NCI-H510A treated with DMSO at 0.1 percent for 48 hours (cell line): ENCODE measurements around the gene TPO.
"Not testable (repeated sequence)": the region's sequence is repeated elsewhere in the genome, so short reads cannot be mapped to it uniquely, and the experiment has no call there.

ENCODE experiments used
- DNase-seq: peaks from one replicate; lab custom pipeline; 2025; lab: John Stamatoyannopoulos, UW

The TPO gene

DNA sequence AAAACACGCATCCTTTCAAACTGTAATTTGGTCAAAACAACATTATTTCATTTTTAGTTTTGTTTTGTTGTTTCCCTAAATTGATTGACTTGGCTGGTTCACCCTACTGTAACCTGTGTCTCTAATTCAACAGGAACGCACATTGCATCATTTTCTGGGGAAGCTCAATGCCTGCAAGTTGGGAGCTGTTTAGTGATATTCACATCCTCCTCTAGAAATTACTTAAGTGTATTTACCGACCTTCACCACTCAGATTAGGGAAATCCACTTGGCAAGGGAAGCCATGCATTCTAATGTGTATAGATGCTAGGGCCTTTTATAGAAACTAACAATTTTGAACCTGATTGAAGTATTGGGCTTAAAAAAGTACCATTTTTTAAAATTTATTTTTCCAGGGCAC lies 7.3 kb upstream of the TPO start:
- no peak for DNase-seq

DNA sequence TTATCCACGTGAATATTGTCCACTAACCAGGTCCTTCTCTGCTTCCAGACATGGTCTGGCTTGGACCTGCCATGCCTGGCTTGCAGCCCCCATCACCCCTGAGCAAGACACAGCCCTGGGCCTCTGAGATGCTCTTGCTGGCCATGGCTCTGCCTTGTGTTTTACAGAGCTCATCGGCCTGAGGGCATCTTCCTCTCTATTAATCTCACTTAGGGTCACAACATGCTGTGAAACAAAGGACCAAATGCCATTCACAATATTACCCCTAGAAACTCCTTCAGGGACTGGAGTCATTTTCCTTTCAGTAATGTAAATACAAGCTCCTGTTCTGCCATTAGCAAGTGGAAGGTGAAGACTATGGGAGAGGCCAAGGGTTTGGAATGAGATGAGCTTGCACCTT lies 6.8 kb upstream of the TPO start:
- DNase-seq: no peak

- DNase-seq: no peak
Measured at GRCh38 chr2:1407950-1408675, 5.2 kb upstream of the TPO start.

GRCh38 chr2:1414121-1414520 lies 858 bp downstream of the TPO start:
- no peak for DNase-seq

GRCh38 chr2:1414901-1415300 lies 1.6 kb downstream of the TPO start:
- DNase-seq: not testable (repeated sequence)

DNA sequence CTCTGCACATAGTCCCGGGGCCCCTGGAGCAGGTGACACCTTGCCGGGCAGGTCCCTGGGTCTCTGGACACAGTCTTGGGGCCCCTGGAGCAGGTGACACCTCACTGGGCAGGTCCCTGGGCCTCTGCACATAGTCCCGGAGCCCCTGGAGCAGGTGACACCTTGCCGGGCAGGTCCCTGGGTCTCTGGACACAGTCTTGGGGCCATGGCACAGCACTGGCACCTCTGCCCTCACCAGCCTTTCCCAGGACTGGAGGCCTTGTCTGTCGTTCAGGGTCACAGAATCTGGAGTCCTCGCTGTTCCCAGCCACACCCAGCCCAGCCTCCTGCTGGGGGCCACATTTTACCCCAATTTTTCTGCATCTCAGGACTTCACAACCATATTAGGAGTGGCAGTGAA lies 2.2 kb downstream of the TPO start:
- no peak for DNase-seq

DNA sequence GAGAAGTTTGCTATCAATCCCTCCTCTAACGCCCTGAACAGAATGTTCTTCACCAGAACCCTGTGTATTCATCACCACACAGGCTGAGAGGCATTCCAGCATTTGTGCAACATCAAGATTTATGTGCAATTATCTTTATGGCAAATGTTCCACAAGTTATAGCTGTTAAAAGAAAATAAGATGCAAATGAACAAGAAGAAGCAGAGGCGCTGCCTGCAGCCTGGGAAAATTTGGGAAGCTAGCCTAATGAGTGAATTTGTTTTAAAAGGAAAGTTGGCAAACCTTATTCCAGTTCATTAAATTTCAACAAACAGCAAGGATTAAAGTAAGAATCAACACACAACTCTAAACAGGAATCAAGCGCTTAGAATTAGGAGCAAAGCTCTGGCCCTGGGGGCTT lies 5.3 kb downstream of the TPO start:
- no peak for DNase-seq

- no peak for DNase-seq
Measured at GRCh38 chr2:1420746-1421480, 7.7 kb downstream of the TPO start.

- no peak for DNase-seq
Measured at GRCh38 chr2:1421731-1422130, 8.5 kb downstream of the TPO start.

GRCh38 chr2:1422131-1422530 lies 8.9 kb downstream of the TPO start:
- no peak for DNase-seq

- no peak for DNase-seq
Measured at GRCh38 chr2:1422716-1423285, 9.5 kb downstream of the TPO start.

DNA sequence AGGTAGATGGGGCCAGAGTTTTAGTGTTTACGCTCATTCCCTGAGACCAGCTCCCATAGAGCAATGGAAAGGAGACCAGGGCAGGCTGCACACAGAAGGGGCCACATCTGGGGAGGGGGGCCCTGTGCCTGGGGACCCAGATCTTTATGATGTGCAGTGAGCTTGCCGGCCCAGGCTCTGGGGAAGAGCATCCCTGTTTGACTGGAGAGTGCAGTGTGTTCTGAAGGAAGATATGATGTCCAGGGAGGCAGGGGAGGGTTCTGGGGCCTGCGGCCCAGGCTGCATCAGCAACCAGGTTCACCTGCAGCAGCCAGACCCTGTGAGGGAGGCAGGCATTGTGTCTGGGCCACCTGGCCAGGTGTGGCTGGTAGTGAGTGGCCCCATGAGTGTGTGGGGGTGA lies 13.8 kb downstream of the TPO start:
- DNase-seq: no peak

GRCh38 chr2:1429895-1430294 lies 16.6 kb downstream of the TPO start:
- DNase-seq: no peak

GRCh38 chr2:1430491-1430890 lies 17.2 kb downstream of the TPO start:
- DNase-seq: no peak

- no peak for DNase-seq
Measured at GRCh38 chr2:1431886-1432400, 18.7 kb downstream of the TPO start.

GRCh38 chr2:1432726-1433125 lies 19.5 kb downstream of the TPO start:
- no peak for DNase-seq

- DNase-seq: no peak
Measured at GRCh38 chr2:1436369-1436768, 23.1 kb downstream of the TPO start.

- DNase-seq: no peak
Measured at GRCh38 chr2:1437101-1437500, 23.8 kb downstream of the TPO start.

DNA sequence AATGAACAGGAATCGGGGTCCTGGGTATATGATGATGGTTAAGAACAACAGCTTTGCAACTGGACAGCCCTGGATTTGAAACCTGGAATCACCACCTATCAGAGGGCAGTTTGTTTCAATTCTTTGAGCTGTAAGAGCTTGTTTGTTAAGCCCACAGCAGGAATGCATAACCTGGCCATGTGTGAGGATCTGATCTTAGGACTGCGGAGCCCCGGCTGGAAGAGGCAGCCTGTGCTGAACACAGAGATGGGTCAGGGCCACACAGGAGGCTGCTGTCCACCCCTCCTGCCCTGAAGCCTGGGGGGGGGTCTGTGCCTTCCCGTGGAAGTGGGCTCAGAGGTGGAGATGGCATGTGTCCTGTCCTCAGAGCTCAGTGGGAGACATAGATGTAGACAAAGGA lies 24.3 kb downstream of the TPO start:
- no peak for DNase-seq

DNA sequence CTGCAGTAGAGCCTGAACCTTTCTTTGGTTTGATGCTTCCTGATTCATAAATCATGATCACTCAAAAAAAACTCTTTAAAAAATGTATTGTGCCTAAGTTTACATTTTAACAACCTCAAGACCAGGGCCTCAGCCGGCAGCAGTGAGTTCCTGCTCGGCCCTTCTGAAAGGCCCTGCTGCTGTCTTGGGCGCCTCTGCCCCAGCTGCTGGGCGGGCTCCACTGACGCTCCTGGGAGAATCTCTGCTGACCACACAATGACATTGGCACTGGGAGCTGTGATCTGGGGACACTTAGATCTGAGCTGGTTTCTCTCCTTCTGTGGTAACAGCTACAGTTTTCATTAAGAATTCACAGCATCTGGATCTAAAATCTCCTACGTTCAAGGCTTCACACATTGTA lies 25.7 kb downstream of the TPO start:
- no peak for DNase-seq

DNA sequence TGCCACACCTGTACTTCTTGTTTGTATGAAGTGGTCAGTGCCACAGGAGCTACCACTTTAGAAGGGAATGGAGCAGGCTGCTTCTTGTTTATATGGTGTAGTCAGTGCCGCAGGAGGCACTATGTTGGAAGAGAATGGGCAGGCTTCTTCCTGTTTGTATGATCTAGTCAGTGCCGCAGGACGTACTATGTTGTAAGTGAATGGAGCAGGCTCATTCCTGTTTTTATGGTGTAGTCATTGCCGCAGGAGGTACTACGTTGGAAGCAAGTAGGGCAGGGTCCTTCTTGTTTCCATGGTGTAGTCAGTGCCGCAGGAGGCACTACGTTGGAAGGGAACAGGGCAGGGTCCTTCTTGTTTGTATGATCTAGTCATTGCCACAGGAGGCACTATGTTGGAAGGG lies 27.3 kb downstream of the TPO start:
- DNase-seq: no peak

DNA sequence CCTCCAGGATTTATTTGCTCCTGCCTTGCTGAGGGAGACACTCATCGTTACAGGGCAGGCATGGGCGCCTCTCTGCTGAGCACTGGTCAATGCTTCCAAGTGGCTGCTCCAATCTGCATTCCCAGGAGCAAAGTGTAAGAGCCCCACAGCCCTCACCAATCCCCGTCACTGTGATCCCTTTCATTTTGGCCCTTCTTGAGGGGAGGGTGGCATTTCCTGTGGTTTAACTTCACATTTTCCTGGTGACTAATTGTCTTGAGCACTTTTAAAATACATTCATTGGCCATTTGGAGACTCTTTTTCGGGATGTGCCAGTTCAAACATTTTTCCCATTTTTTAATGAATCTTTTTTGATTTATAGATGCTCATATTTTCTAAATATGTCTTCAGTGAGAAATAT lies 33.0 kb downstream of the TPO start:
- no peak for DNase-seq

DNA sequence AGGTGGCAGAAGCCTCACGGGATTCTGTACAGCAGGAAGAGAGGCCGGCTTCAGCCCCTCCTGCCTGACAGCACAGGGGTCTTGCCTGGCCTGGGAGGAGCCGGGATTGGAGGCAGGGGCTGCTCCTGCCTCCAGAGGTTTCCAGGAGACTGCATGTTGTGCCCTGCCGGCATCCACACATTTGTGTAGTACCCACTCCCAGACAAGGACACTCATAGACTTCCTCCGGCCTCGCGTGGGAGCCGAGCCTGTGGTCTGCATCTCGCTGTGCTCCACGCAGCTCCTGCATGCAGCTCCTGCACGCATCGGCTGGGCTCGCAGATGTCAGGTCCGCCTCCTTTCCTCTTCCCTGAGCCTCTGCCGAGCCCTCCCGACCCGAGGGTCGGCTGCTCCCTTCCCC lies 34.7 kb downstream of the TPO start:
- no peak for DNase-seq
